Activated CD4-positive, alpha-beta T cell treated with anti-CD3 and anti-CD28 coated beads, Interleukin-2, amount 50 U/mL, for 24 hours (primary cell): ENCODE data around the gene GYS1.
A peak's percentile ranks its signal among the peaks of the same experiment; 100 is the strongest.

Experiments
- DNase-seq, 2 donors: peaks; one replicate each; pipeline ENCODE4 v3.0.0-alpha.2; 2020; ENCODE audit warnings: low read depth in 1 of 2, low spot score in 1 of 2

Gene GYS1

GRCh38 chr19:48965040-48965805, 27.9 kb downstream of the GYS1 start, which contains the start of gene FTL:
Gene FTL (plus strand): TSS chr19:48965309. CDS start chr19:48965508, 199 bp downstream.
- peak; percentile 72 to 87 for DNase-seq

DNA sequence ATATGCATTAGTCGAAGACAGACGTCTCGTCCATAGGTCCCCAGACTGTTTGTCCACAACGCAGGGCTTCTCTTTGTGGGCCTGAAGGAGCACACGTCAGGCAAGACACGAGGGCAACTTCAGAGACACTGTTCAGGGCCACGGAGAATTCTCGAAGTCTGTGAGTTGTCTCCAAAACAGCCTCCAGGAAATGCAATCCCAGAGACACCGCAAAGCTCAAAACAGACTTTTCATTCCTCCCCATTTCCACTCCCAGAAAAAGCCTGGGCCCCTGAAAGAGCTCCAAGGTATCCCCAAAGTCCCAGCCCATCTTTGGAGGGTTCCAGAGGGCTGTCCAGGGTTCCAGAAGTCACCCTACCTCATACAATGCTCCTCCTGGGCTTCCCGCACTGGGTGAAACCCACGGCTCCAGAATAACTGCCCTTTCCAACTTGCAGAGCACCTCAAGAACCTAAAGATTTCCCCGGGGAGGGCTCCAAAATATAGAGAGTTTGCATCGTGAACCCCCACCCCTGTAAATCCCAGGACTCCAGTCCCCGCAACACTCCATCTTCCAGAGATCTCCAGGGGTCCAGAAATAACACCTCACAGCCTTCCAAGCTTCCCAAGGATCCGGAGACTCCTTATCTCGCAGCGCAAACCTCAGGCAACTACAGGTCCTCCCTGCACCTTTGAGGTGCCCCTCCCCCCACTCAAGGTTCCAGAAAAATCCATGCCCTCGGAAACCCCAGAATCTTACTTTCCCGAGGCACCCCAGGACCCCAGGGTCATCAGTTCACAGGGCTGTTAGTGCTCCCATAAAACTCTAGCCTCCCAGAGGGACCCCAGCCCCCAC, 28.7 kb downstream of the GYS1 start:
- DNase-seq, result no peak

GRCh38 chr19:48963371-48964204, 29.5 kb downstream of the GYS1 start:
- peak in 1 of 2 donors; percentile 55 for DNase-seq

DNA sequence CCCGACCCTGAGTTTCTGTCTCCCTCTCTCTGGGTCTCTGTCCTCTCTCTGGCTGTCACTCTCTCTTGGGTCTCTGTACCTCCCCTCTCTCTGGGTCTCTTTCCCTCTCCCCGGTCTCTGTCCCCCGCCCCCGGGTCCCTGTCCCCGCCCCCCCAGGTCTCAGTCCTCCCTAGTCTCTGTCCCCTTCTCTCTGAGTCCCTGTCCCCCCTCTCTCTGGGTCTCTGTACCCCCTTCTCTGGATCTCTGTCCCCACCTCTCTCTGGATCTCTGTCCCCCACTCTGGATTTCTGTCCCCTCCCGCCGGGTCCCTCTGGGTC, 30.3 kb downstream of the GYS1 start:
- DNase-seq, result no peak

DNA sequence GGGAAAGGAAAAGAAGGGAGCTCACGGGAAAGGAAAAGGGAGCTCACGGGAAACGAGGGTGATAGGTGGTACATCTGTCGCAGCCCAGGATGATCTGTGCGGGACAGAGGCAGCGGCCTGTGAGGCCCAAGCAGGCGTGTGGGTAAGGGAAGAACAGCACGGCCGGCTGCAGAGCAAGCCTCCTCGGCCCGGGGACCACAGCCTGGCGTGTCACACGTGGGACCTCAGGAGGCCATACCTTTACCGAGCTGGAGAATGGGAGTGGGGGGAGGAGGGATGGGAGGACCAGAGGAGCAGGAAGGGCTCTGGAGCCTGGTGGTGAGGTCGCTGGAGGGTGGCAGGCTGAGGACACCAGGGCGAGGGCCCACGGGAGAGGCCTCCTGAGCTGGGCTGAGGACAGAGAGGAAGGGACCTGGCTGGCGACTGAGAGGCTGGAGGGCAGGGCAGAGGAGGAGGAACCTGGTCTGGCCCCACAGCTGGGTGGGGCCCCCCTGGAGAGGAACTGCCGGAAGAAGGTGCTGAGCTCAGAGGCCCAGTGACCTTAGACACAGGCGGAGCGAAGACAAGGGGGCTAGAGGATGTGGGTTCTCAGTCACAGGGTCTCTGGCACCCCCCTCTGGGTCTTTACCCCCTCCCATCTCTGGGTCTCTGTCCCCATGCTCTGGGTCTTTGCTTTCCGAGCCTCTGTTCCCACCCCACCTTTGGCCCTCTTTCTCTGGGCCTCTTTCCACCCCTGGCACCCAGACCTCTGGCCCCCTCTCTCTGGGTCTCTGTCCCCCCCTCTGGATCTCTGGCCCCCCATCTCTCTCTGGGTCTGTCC, 30.9 kb downstream of the GYS1 start:
- no peak for DNase-seq

DNA sequence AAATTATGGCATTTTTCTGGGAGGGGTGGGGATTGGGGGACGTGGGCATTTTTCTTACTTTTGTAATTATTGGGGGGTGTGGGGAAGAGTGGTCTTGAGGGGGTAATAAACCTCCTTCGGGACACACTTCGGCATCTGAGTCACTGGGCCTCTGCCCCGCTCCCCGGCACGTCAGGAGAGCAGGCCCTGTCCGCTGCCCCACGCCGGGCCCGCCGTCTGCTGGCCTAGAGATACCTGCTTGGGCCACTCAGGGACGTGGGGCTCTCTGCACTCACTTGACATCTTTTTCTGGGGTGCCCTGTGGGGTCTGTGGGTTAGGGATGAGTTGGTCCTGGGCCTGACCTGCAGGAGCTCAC, 31.5 kb downstream of the GYS1 start:
- DNase-seq, result no peak

GRCh38 chr19:48961051-48961649, 32.0 kb downstream of the GYS1 start:
- DNase-seq, result no peak

- DNase-seq, result no peak
These were observed 33.5 kb downstream of the GYS1 start for GRCh38 chr19:48959341-48960239.

- DNase-seq, result no peak
These were observed 35.1 kb downstream of the GYS1 start for GRCh38 chr19:48958006-48958405.

GRCh38 chr19:48955308-48955958, 37.7 kb downstream of the GYS1 start:
- DNase-seq, result no peak

DNA sequence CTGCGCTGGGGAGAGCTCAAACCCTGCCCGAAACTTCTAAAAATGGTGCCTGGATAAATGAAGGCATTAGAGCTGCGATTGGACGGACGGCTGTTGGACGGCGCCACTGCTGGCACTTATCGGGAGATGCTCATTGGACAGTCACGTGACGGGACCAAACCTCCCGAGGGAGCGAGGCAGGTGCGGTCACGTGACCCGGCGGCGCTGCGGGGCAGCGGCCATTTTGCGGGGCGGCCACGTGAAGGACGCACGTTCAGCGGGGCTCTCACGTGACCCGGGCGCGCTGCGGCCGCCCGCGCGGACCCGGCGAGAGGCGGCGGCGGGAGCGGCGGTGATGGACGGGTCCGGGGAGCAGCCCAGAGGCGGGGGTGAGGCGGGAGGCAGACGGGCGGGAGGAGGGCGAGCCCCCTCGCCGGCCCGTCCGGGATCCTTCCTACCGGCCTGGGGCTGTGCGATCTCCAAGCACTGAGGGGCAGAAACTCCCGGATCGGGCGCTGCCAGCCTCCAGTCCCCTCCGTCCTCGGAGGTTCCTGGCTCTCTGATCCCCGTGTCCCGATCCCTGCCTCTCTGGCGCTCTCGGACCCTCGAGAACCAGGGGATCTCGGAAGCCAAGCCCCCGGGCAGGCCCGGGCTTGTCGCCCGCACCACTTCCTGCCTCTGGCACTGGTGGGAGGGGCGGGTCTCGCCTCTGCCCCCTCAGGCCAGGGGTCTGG, 38.4 kb downstream of the GYS1 start, which contains the start of gene BAX:
Gene BAX, plus strand, starts transcription at position 281 of the 713 bp plus-strand sequence. Its CDS starts 54 bp downstream, at position 335.
- DNase-seq, result peak; percentile 88 to 94

- DNase-seq, result no peak
These were observed 39.0 kb downstream of the GYS1 start for GRCh38 chr19:48953990-48954594.

DNA sequence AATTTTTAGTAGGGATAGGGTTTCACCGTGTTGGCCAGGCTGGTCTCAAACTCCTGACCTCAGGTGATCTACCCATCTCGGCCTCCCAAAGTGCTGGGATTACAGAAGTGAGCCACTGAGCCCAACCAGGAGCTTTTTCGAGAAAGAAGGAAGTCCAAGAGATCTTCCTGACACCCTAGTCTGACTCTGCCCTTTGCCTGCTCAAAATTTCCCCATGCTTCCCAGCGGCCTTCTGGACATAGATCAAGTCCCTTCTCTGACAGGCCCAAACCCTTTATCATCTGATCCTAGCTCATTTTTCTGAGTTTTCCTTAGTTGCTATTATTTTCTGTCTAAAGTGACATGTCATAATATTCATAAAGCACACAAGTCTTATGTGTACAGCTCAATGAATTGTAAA, 40.0 kb downstream of the GYS1 start:
- DNase-seq, result no peak

- no peak for DNase-seq
These were observed 42.1 kb downstream of the GYS1 start for GRCh38 chr19:48950830-48951519.

- no peak for DNase-seq
These were observed 43.0 kb downstream of the GYS1 start for GRCh38 chr19:48950159-48950558.

GRCh38 chr19:48947258-48947542, 45.9 kb downstream of the GYS1 start:
- no peak for DNase-seq
